ENCODE measurements around the gene SMURF2. TPM values are rescaled to one million over a fixed set of nuclear protein-coding genes. Genes with fewer than 3 reads are reported as not detected.
A peak's percentile ranks its signal among the peaks of the same experiment; 100 is the strongest.

SMURF2 gene
- polyA plus RNA-seq, 2 of the 4 experiments (the other 2 are of a cell fraction), result 16.7 to 26.3 TPM

DNA sequence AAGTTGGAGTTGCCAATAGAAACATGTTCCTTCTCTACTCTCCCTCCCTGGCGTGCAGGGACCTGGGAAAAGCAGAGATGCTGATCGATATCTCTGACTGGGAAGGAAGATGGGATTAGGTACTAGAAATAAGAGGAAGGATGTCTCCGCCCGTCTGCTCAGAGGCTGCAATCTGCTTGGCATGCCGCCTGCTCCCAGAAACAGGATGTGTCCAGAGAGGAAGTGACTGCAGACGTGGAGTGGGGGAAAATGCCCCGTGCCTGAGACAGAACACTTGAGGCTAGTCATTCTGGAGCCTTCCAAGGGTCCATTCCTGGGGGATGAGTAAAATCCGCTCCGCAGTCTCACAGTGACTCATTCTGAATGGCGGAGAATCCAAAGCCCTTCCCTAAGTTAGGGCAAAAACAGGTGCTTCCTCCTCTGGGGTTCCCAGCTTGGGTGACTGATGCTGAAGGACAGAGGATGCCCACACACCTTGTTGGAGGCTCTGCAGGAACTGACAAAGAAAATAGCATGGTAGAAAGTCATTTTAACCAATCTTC, 45.0 kb upstream of the SMURF2 start (continued):
- TF ChIP-seq CHD2 (IDR thresholded peaks at IDR 0.05; ENCODE audit: low read length, partially characterized antibody) (no peak), USF2 (IDR thresholded peaks at IDR 0.05) (no peak), BHLHE40 (IDR thresholded peaks at IDR 0.05; ENCODE audit: low read depth, low read length) (peak; percentile 49; the same call in 1 of the 2 replicates), HOXA7 (CRISPR knock-in tag; IDR thresholded peaks at IDR 0.05) (no peak), RCOR1 (IDR thresholded peaks at IDR 0.05; ENCODE audit: low read depth, low read length) (no peak; the same call in 1 of the 2 replicates), MAX (IDR thresholded peaks at IDR 0.05) (peak; percentile 99), RAD21 (conservative IDR thresholded peaks at IDR 0.05 in 1 of 2, IDR thresholded peaks at IDR 0.05 in 1 of 2) (peak; percentile 36 to 52; a peak in 4 of 5 replicates), CBX8 (IDR thresholded peaks at IDR 0.05) (no peak), KDM5A (IDR thresholded peaks at IDR 0.05) (no peak), RNF2 (IDR thresholded peaks at IDR 0.05; ENCODE audit: borderline replicate concordance, low read depth) (no peak), RARB (CRISPR knock-in tag; IDR thresholded peaks at IDR 0.05) (no peak), EP300 (IDR thresholded peaks at IDR 0.05) (peak; percentile 81 to 82; a peak in 3 of 5 replicates), ZFP36 (IDR thresholded peaks at IDR 0.05; ENCODE audit: borderline replicate concordance, partially characterized antibody) (no peak), HOXB13 (CRISPR knock-in tag; IDR thresholded peaks at IDR 0.05; ENCODE audit: low read depth) (no peak), ESRRA (IDR thresholded peaks at IDR 0.05; ENCODE audit: borderline replicate concordance, low read length) (no peak), PBX3 (IDR thresholded peaks at IDR 0.05) (peak; percentile 80), FOSL2 (IDR thresholded peaks at IDR 0.05) (peak; percentile 98), FOSL2 (CRISPR knock-in tag; IDR thresholded peaks at IDR 0.05) (peak; percentile 99), CEBPB (IDR thresholded peaks at IDR 0.05) (peak in 1 of 2 experiments; percentile 67; a peak in 2 of 4 replicates), JUN (IDR thresholded peaks at IDR 0.05) (peak; percentile 90 to 95), JUNB (IDR thresholded peaks at IDR 0.05) (peak; percentile 95), TP53 (CRISPR knock-in tag; IDR thresholded peaks at IDR 0.05) (no peak), MYC (IDR thresholded peaks at IDR 0.05; ENCODE audit: borderline replicate concordance, low read length) (no peak), POLR2A (IDR thresholded peaks at IDR 0.05; ENCODE audit: low read length) (no peak), TFCP2L1 (CRISPR knock-in tag; IDR thresholded peaks at IDR 0.05) (no peak), HMGXB4 (CRISPR knock-in tag; IDR thresholded peaks at IDR 0.05; ENCODE audit: borderline replicate concordance) (no peak)
- TF ChIP-seq, protein P1, sequence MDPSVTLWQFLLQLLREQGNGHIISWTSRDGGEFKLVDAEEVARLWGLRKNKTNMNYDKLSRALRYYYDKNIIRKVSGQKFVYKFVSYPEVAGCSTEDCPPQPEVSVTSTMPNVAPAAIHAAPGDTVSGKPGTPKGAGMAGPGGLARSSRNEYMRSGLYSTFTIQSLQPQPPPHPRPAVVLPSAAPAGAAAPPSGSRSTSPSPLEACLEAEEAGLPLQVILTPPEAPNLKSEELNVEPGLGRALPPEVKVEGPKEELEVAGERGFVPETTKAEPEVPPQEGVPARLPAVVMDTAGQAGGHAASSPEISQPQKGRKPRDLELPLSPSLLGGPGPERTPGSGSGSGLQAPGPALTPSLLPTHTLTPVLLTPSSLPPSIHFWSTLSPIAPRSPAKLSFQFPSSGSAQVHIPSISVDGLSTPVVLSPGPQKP (IDR thresholded peaks at IDR 0.05; ENCODE audit: low read depth, low read length), result no peak
- TF ChIP-seq, protein P2, sequence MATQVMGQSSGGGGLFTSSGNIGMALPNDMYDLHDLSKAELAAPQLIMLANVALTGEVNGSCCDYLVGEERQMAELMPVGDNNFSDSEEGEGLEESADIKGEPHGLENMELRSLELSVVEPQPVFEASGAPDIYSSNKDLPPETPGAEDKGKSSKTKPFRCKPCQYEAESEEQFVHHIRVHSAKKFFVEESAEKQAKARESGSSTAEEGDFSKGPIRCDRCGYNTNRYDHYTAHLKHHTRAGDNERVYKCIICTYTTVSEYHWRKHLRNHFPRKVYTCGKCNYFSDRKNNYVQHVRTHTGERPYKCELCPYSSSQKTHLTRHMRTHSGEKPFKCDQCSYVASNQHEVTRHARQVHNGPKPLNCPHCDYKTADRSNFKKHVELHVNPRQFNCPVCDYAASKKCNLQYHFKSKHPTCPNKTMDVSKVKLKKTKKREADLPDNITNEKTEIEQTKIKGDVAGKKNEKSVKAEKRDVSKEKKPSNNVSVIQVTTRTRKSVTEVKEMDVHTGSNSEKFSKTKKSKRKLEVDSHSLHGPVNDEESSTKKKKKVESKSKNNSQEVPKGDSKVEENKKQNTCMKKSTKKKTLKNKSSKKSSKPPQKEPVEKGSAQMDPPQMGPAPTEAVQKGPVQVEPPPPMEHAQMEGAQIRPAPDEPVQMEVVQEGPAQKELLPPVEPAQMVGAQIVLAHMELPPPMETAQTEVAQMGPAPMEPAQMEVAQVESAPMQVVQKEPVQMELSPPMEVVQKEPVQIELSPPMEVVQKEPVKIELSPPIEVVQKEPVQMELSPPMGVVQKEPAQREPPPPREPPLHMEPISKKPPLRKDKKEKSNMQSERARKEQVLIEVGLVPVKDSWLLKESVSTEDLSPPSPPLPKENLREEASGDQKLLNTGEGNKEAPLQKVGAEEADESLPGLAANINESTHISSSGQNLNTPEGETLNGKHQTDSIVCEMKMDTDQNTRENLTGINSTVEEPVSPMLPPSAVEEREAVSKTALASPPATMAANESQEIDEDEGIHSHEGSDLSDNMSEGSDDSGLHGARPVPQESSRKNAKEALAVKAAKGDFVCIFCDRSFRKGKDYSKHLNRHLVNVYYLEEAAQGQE (IDR thresholded peaks at IDR 0.05), result no peak
- TF ChIP-seq, protein P3, sequence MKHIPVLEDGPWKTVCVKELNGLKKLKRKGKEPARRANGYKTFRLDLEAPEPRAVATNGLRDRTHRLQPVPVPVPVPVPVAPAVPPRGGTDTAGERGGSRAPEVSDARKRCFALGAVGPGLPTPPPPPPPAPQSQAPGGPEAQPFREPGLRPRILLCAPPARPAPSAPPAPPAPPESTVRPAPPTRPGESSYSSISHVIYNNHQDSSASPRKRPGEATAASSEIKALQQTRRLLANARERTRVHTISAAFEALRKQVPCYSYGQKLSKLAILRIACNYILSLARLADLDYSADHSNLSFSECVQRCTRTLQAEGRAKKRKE (CRISPR knock-in tag; IDR thresholded peaks at IDR 0.05; ENCODE audit: low read depth), result peak; percentile 82; the same call in 1 of the 2 replicates
